H1 (cell line): Measurements from ENCODE around the gene CIC. TPM values are rescaled to one million over a fixed set of nuclear protein-coding genes. Genes with fewer than 3 reads are reported as not detected.

Experiments
- HDAC2 ChIP-seq, 2 experiments: fragments of 300-600 bp in 1 of 2; sonication (generic) in 1 of 2; IDR thresholded peaks; 2 replicates each; pipeline ENCODE4 v1.6.1; 2011 to 2012; ENCODE audit warnings: low read depth in 2 of 2, low read length in 2 of 2, mild to moderate bottlenecking in 2 of 2, moderate library complexity in 2 of 2, borderline replicate concordance in 1 of 2, inconsistent platforms in 1 of 2
- polyA plus RNA-seq, 7 experiments: library from polyadenylated mRNA; depleted of rRNA in 3 of 7; stranded (reverse) in 5 of 7; unstranded in 2 of 7; fragments of >200 nt in 5 of 7; fragments of 200-250 nt in 2 of 7; gene quantifications; 1 replicate in 5 of 7; 2 replicates in 1 of 7; 4 replicates in 1 of 7; pipeline versions ENCODE4 v1.2.1 to v1.2.3, GENCODE V29; 2011 to 2013; ENCODE audit warnings: missing spikeins in 2 of 7, mixed read lengths in 2 of 7
- total RNA-seq: library from RNA; stranded (reverse); fragmentation: NEBNext Ultra II Directional; extraction: Animal tissue kit (Norgen Biotek cat#: 25700); gene quantifications from 2 replicates; pipeline ENCODE4 v1.2.1, GENCODE V29; 2021

Gene CIC
- total and polyA plus RNA-seq, 2 of the 8 experiments (the other 6 are each of a cell fraction or from before 2014, with no cell fraction given) = 13.2 to 43.6 TPM

DNA sequence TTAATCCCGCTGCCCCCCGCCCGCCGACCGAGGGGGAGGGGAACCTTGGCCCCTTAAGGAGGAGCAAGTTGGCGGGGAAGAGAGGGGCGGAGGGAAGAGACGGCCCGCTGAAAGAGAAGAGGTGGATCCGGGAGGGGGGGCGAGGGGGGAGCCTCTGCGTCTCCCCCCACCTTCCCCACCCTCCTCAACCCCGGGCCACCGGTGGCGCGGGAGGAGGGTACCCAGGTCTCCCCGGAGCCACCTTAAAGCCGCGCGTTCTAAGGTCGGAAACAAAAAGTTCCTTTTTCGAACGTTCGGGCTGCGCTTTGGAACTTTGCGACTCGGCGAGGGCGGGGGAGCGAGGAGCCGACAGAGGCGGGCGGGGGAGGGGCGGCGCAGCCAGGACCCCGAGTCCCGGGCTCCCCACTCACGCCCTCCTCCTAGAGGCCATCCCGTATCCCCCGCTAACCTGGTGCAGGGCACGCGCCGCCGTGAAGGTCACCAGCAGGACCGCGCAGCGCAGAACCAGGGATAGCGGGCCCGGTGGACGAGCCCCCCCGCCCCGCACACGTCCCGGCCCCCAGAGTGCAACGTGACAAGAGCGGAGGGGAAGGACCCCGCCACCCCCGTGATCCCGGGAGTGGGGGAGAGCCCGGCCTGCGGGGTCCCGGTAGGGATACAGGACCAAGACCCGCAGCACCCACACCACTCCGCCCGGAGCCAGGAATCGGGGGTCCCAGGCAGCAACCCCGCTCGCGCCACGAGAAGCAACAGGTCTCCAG, 14.8 kb upstream of the CIC start (continued):
- TF ChIP-seq HDAC2 (IDR thresholded peaks at IDR 0.05; ENCODE audit: borderline replicate concordance in 1 of 2, low read depth in 2 of 2, low read length in 2 of 2) = 0 out of 4 replicates have a peak, but pooled peaks of 1 of the 2 experiments have one; percentile 62
